ENCODE measurements around the gene DYNLRB2.

Gene DYNLRB2

DNA sequence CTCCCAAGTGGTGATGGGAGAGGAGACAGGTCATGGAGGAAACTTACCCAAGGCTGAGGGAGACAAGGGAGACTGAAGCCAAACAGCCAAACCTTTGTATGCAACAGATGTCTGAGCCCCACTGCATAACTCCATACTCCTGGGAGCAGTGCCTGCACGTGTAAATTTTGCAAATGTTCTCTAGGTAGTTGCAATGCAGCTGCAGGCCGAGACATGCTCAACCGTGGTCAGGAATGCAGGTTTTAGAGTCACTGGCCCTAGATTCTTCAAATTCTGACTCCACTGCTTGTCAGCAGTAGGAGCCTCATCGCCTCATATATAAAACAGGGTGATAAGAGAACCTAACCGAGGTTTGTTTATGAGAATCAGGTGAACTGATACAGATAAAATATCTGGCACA lies 11.5 kb downstream of the DYNLRB2 start:
- DNase-seq (ENCODE audit: low read depth in 2 of 2), result no peak

DNA sequence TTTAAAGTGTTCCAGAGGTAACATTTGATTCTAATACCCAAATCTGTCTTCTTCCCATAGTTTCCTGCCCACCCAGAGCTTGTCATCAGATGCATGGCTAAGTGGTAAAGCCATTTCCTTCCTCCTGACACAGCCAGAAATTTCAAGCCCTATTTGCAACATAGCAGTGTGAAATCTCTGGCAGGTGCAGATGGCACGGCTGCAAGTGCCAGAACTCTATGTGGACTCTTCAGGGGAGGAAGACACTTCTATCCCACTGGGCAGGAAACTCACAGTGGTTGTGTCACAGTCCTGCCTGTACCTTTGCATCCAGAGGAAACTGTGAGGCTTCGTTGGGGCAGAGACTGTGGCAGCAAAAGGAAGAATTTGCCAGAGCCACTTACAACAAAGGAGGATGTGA lies 13.2 kb downstream of the DYNLRB2 start:
- no peak for DNase-seq (ENCODE audit: low read depth in 2 of 2)

GRCh38 chr16:80556481-80556880 lies 15.7 kb downstream of the DYNLRB2 start:
- DNase-seq (ENCODE audit: low read depth in 2 of 2), result no peak

GRCh38 chr16:80557037-80557436 lies 16.2 kb downstream of the DYNLRB2 start:
- DNase-seq (ENCODE audit: low read depth in 2 of 2), result no peak

DNA sequence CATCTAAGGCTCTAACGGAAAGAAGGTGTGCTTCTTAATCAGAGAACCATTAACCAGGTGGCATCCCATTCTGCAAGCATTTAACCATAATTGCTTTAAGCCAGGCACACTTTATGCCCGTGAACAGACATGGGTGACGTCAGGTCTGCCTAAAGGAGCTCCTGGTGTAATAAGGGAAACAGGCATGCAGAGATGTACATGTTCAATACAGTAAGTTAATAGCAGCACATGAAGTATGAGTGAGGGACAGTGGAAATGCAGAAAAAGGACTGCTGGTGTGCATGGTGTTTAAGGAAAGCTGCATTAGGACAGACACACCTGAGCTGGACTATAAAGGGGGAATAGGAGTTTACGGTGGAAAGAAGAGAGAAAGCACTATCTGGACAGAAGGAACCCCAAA lies 18.6 kb downstream of the DYNLRB2 start:
- DNase-seq (ENCODE audit: low read depth in 2 of 2), result no peak

DNA sequence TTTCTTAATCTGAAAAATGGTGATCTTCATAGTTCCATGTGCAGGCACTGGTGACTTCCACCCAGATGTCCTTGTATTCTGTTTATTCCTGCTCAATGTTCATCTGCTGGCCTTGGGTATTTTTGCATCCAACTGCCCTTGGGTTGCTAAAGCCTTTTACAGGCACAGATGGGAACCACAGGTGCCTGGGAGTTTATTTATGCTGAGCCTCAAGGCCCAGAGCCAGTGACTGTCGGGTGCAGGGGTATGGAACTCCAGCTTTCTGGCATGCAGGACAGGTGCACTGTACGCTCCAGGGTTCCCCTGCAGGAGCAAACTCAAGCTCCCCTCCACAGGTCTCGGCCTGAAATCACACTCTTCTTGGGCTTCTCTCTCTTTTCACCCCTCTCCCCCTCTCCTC lies 22.3 kb downstream of the DYNLRB2 start:
- DNase-seq (ENCODE audit: low read depth in 2 of 2), result no peak

DNA sequence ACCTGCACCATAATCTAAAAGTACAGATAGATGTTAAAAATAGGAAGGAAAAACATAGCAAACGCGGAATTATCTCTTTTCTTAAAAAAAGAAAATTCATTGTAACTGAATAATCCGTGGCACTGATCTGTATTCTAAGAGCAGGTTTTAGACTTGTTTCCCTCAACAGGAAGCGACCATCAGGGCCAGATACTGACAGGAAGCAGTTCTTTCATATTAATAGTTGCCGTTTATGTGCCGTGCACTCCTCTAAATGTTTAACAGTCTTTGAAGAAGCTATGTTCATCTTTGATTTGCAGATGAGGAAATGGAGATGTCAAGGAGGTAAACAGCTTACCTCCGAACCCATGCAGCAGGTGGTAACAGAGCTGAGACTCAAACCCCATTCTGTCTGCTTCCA lies 23.6 kb downstream of the DYNLRB2 start:
- DNase-seq (ENCODE audit: low read depth in 2 of 2), result no peak

- DNase-seq (ENCODE audit: low read depth in 2 of 2), result peak; percentile 36 to 57
Observed at GRCh38 chr16:80569440-80570105, 28.8 kb downstream of the DYNLRB2 start.

- DNase-seq (ENCODE audit: low read depth in 2 of 2), result no peak
Observed at GRCh38 chr16:80570106-80570478, 29.3 kb downstream of the DYNLRB2 start.

- DNase-seq (ENCODE audit: low read depth in 2 of 2), result no peak
Observed at GRCh38 chr16:80573700-80574120, 32.9 kb downstream of the DYNLRB2 start.

GRCh38 chr16:80576343-80576912 lies 35.6 kb downstream of the DYNLRB2 start:
- no peak for DNase-seq (ENCODE audit: low read depth in 2 of 2)

DNA sequence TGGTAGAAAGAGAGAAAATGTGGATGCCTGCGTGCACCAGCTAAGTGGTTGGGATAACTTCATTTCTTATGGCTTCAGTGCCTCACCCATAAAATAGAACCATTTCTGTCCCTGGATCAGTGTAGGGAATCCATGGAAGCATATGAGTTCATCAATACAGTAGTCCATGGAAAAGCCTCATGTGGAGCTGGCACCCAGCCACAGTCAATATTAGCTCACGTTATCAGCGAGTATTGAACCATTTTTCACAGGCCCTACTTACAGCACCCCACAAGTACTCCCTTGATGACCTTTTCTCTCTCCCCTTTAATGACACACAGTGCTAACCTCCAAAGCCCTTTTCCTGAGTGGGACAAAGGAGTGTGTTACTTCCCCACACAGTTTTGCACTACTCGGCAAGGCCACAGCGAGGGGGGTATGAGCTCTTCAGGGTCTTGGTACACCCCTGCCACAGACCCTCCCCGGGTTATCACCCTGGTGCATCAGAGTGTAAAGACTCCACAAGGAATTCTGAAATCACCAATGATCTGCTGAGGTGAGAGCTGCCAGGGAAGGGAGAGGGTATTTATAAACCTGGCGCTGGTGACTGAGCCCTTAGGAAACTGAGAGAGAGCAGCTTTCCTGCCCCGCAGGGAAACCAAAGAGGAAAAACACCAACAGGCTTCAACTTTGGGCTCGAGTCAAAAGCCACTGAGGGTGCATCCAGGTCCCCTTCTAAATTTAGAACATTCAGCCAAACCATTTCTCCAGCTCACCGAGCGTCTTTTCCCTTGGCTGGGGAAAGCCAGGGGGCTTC lies 36.9 kb downstream of the DYNLRB2 start:
- no peak for DNase-seq (ENCODE audit: low read depth in 2 of 2)

GRCh38 chr16:80580109-80580832 lies 39.5 kb downstream of the DYNLRB2 start:
- peak in 1 of 2 donors; percentile 36 for DNase-seq (ENCODE audit: low read depth in 2 of 2)

GRCh38 chr16:80583466-80583865 lies 42.7 kb downstream of the DYNLRB2 start:
- DNase-seq (ENCODE audit: low read depth in 2 of 2), result no peak

DNA sequence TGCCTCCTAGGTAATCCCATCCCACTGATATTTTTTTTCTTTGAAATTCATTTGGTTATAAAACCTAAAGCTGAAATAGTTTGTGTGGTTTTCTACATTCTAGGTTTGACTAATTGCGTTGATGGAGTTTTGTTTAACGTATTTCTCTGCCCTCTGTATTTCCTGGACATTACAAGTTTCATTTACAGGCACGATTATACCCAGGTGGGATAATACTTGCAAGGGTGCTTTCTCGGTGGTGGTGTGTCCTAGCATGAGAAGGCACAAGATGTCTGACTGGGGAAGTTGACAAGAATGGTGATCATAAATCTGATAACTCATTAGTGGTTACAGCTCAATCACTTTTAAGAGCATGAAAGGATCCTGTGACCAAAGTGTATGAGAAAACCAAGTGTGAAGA lies 45.0 kb downstream of the DYNLRB2 start:
- DNase-seq (ENCODE audit: low read depth in 2 of 2), result no peak

DNA sequence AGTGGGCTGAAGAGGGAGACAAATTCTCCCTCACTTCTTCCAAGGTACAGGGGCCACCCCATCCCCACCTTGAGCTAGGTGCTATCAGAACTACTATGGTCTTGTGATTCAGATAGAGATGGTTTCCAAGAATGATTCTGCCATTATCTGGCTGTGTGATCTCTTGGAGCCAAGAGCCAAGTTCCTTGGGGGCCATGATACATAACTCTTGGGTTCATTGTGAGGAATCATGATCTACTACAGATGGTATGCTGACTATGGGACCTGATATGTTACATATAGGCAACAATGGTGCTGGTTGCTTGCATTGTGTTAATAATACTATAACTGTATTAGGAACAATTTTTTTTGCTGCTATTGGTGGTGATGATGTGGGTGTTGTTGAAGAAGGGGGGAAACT lies 45.7 kb downstream of the DYNLRB2 start:
- DNase-seq (ENCODE audit: low read depth in 2 of 2), result no peak

- no peak for DNase-seq (ENCODE audit: low read depth in 2 of 2)
Observed at GRCh38 chr16:80587071-80587470, 46.3 kb downstream of the DYNLRB2 start.

DNA sequence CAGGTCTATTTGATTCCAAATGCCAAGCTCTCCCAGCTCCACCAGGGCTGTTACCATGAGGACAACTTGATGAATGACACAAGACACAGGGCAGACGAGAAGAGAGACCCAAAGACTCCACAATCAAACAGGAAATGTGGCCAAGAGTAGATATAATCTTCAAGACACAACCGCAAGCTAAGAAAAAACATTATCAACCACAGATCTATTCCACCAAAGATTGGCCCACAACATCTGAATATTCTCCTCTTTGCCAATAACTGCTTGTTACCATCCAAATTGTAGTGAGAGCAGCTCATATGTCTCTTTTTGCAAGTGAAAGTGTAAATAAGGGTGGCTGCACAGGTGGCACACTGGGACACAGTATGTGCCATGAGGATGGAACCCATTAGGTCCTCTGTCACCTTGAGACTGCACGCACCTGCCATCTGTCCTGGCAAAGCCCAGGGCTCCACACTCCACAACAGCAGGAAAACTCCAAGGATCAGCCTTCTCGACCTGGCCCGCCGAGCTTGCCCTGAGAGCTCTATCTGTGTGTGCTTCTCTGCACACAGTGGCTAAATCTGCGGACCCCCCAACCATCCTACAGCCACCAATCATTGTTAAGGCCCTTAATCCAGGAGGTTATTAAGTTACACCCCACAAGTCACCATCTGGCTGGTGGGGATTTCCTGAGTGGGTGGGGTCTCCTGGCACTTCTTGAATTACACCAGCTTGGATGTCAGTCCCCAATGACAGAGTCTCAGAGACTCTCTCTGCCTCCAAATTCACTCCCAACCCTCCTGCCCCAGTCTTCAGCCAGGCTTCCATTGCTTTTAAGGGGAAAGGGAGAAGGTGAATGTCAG lies 50.5 kb downstream of the DYNLRB2 start:
- DNase-seq (ENCODE audit: low read depth in 2 of 2), result no peak

GRCh38 chr16:80592273-80592672 lies 51.5 kb downstream of the DYNLRB2 start:
- DNase-seq (ENCODE audit: low read depth in 2 of 2), result no peak

- DNase-seq (ENCODE audit: low read depth in 2 of 2), result no peak
Observed at GRCh38 chr16:80594756-80595155, 54.0 kb downstream of the DYNLRB2 start.

- no peak for DNase-seq (ENCODE audit: low read depth in 2 of 2)
Observed at GRCh38 chr16:80596507-80597207, 55.9 kb downstream of the DYNLRB2 start.

Data from stimulated activated CD8-positive, alpha-beta memory T cell treated with anti-CD3 and anti-CD28 coated beads, Interleukin-15, amount 100 ng/mL, for 4 hours (primary cell).